Measurements from ENCODE around the gene LAG3.

Gene LAG3

GRCh38 chr12:6796576-6796975, 24.3 kb downstream of the LAG3 start:
- no peak for DNase-seq (ENCODE audit: low read depth)
- H3K4me3 ChIP-seq (ENCODE audit: low read depth, low read length): no peak overlapping the region
- no peak for TF ChIP-seq CTCF (IDR thresholded peaks at IDR 0.05; ENCODE audit: control insufficient read depth, extremely low read depth, insufficient read depth)

DNA sequence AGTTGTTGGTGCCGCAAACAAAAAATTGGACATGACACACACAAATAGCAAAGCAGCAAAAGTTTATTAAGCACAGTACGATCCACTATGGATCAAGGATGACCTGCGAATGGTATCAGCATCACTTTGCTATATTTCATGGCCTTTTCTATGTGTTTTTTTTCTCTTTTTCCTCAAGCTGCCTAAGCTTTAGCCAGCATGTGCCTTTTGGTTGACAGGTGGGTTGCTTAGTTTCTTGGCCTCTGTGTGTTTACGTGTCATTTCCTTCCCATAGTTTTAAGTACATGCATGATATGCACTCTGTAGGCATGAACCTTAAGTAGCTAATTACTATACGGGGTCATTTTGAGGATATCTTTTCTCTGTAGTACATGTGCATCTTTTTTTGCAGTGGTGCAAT, 26.8 kb downstream of the LAG3 start:
- no peak overlapping the region for H3K4me3 ChIP-seq (ENCODE audit: low read depth, low read length)
- no peak for DNase-seq (ENCODE audit: low read depth)

GRCh38 chr12:6807170-6807569, 34.9 kb downstream of the LAG3 start:
- no peak for TF ChIP-seq CTCF (IDR thresholded peaks at IDR 0.05; ENCODE audit: control insufficient read depth, extremely low read depth, insufficient read depth)
- no peak overlapping the region for H3K4me3 ChIP-seq (ENCODE audit: low read depth, low read length)
- DNase-seq (ENCODE audit: low read depth): no peak

More for the DNA sequence above, 26.8 kb downstream of the LAG3 start:
- no peak for TF ChIP-seq CTCF (IDR thresholded peaks at IDR 0.05; ENCODE audit: control insufficient read depth, extremely low read depth, insufficient read depth)

DNA sequence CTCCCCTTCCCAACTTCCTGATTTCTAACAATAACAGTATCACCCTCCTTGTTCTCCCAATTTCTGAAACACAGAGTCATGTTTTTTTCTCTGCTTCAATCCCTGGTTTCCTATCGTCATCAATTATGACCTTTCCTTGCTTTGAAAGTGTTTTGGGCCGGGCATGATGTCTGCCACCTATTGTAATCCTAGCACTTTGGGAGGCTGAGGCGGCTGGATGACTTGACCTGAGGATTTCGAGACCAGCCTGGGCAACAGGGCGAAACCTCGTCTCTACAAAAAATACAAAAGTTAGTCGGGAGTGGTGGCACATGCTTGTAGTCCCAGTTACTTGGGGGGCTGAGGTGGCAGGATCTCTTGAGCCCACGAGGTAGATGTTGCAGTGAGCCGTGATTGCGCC, 36.7 kb downstream of the LAG3 start:
- DNase-seq (ENCODE audit: low read depth): no peak
- no peak for TF ChIP-seq CTCF (IDR thresholded peaks at IDR 0.05; ENCODE audit: control insufficient read depth, extremely low read depth, insufficient read depth)
- no peak overlapping the region for H3K4me3 ChIP-seq (ENCODE audit: low read depth, low read length)

GRCh38 chr12:6810758-6811157, 38.4 kb downstream of the LAG3 start:
- H3K4me3 ChIP-seq (ENCODE audit: low read depth, low read length): no peak overlapping the region
- TF ChIP-seq CTCF (IDR thresholded peaks at IDR 0.05; ENCODE audit: control insufficient read depth, extremely low read depth, insufficient read depth): no peak
- DNase-seq (ENCODE audit: low read depth): no peak

DNA sequence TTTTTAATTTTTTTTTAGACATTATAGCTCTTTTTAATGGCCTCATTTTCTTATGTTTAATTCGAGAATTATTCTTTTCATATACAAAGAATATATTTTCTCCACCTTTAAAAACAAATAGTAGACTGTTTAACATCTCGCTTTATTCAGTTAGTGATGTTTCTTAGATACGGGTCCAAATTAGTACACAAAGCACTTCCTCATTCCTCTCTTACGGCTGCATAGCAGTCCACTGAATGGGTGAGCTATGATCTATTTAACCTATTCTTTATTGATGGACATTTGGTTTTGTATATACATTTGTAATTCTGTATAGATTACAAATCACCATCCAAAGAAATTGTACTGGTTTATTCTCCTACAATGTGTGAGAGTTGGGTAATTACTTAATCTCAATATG, 41.0 kb downstream of the LAG3 start:
- no peak overlapping the region for H3K4me3 ChIP-seq (ENCODE audit: low read depth, low read length)
- DNase-seq (ENCODE audit: low read depth): no peak
- no peak for TF ChIP-seq CTCF (IDR thresholded peaks at IDR 0.05; ENCODE audit: control insufficient read depth, extremely low read depth, insufficient read depth)

DNA sequence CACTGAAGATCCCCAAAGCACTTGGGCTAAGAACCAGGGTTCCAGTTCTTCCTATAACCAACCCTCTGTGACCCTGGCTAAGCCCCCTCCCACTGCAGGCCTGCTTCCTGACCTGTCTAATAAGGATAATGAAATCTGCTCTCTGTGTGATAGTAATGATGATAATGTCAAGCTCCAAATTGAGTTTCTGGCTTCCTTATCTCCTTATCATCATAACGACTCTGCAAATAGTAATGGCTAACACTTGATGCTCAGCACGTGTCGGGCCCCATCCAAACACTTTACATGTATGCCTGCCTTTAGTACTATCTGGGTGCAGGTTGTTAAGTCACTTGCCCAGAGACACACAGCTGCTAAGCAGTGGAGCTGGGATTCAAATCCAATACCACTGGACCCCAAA, 44.3 kb downstream of the LAG3 start:
- TF ChIP-seq CTCF (IDR thresholded peaks at IDR 0.05; ENCODE audit: control insufficient read depth, extremely low read depth, insufficient read depth): no peak
- no peak for DNase-seq (ENCODE audit: low read depth)
- no peak overlapping the region for H3K4me3 ChIP-seq (ENCODE audit: low read depth, low read length)

Data from LNCaP clone FGC (cell line).